Breast epithelium (tissue), 3 donors: ENCODE results near the gene LY86.

ENCODE experiments used
- POLR2A ChIP-seq: fragments of 450-650 bp; IDR thresholded peaks from one replicate; pipeline ENCODE4 v1.6.1; 2016; ENCODE audit warnings: antibody characterized with exemption, mild to moderate bottlenecking, moderate library complexity
- POLR2AphosphoS5 ChIP-seq, 3 donors: sonication (generic); formaldehyde crosslinking; IDR thresholded peaks; one replicate each; pipeline ENCODE4 v1.6.1; 2017; ENCODE audit warnings: antibody characterized with exemption in 3 of 3
- TF ChIP-seq, protein P1 (sequence below), 3 donors: fragments of 450-650 bp; IDR thresholded peaks; one replicate each; pipeline ENCODE4 v1.5.1; 2016 to 2017; ENCODE audit warnings: antibody characterized with exemption in 3 of 3, mild to moderate bottlenecking in 3 of 3, moderate library complexity in 3 of 3

DNA sequence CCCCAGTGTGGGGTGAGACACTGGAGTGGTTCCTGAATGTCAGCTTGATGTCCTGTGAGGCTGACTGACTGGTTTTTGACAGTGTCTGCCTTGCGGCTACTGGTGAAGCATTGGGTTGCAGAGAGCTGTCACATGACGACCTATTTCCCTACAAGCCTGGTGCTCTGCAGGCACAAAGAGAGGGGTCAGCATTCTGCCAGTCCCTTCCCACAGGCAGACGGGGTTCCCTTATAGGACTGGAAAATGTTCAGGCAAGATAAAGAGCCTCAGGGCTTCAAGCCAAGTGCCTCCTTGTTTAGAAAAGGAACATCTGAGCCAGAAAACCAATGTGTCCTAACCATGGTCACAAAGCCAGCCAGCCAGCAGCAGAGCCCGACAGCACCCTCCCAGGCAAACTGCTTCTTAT is 11.0 kb downstream of the LY86 start:
- TF ChIP-seq POLR2AphosphoS5 (IDR thresholded peaks at IDR 0.05) (no peak), POLR2A (no peak)
- TF ChIP-seq, protein P1, sequence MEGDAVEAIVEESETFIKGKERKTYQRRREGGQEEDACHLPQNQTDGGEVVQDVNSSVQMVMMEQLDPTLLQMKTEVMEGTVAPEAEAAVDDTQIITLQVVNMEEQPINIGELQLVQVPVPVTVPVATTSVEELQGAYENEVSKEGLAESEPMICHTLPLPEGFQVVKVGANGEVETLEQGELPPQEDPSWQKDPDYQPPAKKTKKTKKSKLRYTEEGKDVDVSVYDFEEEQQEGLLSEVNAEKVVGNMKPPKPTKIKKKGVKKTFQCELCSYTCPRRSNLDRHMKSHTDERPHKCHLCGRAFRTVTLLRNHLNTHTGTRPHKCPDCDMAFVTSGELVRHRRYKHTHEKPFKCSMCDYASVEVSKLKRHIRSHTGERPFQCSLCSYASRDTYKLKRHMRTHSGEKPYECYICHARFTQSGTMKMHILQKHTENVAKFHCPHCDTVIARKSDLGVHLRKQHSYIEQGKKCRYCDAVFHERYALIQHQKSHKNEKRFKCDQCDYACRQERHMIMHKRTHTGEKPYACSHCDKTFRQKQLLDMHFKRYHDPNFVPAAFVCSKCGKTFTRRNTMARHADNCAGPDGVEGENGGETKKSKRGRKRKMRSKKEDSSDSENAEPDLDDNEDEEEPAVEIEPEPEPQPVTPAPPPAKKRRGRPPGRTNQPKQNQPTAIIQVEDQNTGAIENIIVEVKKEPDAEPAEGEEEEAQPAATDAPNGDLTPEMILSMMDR (IDR thresholded peaks at IDR 0.05) = no peak
